ENCODE results near the gene KIAA0513. TPM values are rescaled to one million over a fixed set of nuclear protein-coding genes. Genes with fewer than 3 reads are reported as not detected.
"Not testable (repeated sequence)": the region's sequence is repeated elsewhere in the genome, so short reads cannot be mapped to it uniquely, and the experiment has no call there.

Gene KIAA0513
- total RNA-seq, 1 donor from 2014 or later = 7.4 TPM

- DNase-seq (ENCODE audit: missing footprints) = no peak
- intact Hi-C loops (cut with DNase I) = no loop called here
- ATAC-seq = no peak
These were observed 1.6 kb upstream of the KIAA0513 start for GRCh38 chr16:85025781-85026653.

GRCh38 chr16:85026703-85027102 lies 892 bp upstream of the KIAA0513 start:
- intact Hi-C loops (cut with DNase I) = no loop called here

GRCh38 chr16:85027958-85028684 lies 526 bp downstream of the KIAA0513 start:
- intact Hi-C loops (cut with DNase I) = no loop called here
- peak; percentile 9 for ATAC-seq
- no peak for DNase-seq (ENCODE audit: missing footprints)

More at GRCh38 chr16:85026703-85027102, 892 bp upstream of the KIAA0513 start:
- no peak for DNase-seq (ENCODE audit: missing footprints)
- no peak for ATAC-seq

- ATAC-seq (no peak), DNase-seq (ENCODE audit: missing footprints) (no peak)
- intact Hi-C loops (cut with DNase I) = no loop called here
These were observed 1.3 kb downstream of the KIAA0513 start for GRCh38 chr16:85028685-85029407.

GRCh38 chr16:85029408-85029784 lies 1.8 kb downstream of the KIAA0513 start:
- DNase-seq (ENCODE audit: missing footprints) (no peak), ATAC-seq (no peak)
- intact Hi-C loops (cut with DNase I) = no loop called here

- peak; percentile 18 for ATAC-seq
- DNase-seq (ENCODE audit: missing footprints) = no peak
- intact Hi-C loops (cut with DNase I) = no loop called here
These were observed 2.4 kb downstream of the KIAA0513 start for GRCh38 chr16:85029981-85030401.

- DNase-seq (ENCODE audit: missing footprints) = no peak
- no peak for ATAC-seq
- intact Hi-C loops (cut with DNase I) = no loop called here
These were observed 3.9 kb downstream of the KIAA0513 start for GRCh38 chr16:85031451-85031850.

- DNase-seq (ENCODE audit: missing footprints); ATAC-seq; intact Hi-C loops (cut with DNase I): not testable (repeated sequence)
These were observed 4.6 kb downstream of the KIAA0513 start for GRCh38 chr16:85032187-85032586.

- DNase-seq (ENCODE audit: missing footprints) (no peak), ATAC-seq (no peak)
- intact Hi-C loops (cut with DNase I) = no loop called here
These were observed 5.6 kb downstream of the KIAA0513 start for GRCh38 chr16:85033171-85033570.

GRCh38 chr16:85034591-85035433 lies 7.2 kb downstream of the KIAA0513 start:
- intact Hi-C loops (cut with DNase I) = no loop called here
- no peak for DNase-seq (ENCODE audit: missing footprints)
- no peak for ATAC-seq

GRCh38 chr16:85036236-85037049 lies 8.8 kb downstream of the KIAA0513 start:
- intact Hi-C loops (cut with DNase I) = no loop called here
- no peak for DNase-seq (ENCODE audit: missing footprints)

GRCh38 chr16:85037050-85037410 lies 9.4 kb downstream of the KIAA0513 start:
- intact Hi-C loops (cut with DNase I) = no loop called here
- ATAC-seq (no peak), DNase-seq (ENCODE audit: missing footprints) (no peak)

More at GRCh38 chr16:85036236-85037049, 8.8 kb downstream of the KIAA0513 start:
- ATAC-seq = no peak

- intact Hi-C loops (cut with DNase I) = no loop called here
- no peak for ATAC-seq
- DNase-seq (ENCODE audit: missing footprints) = no peak
These were observed 10.1 kb downstream of the KIAA0513 start for GRCh38 chr16:85037721-85038120.

GRCh38 chr16:85040685-85041084 lies 13.1 kb downstream of the KIAA0513 start:
- intact Hi-C loops (cut with DNase I) = no loop called here
- ATAC-seq = no peak
- no peak for DNase-seq (ENCODE audit: missing footprints)

GRCh38 chr16:85041219-85042166 lies 13.9 kb downstream of the KIAA0513 start:
- DNase-seq (ENCODE audit: missing footprints) = no peak
- intact Hi-C loops (cut with DNase I) = no loop called here
- ATAC-seq = no peak

- ATAC-seq = no peak
- DNase-seq (ENCODE audit: missing footprints) = no peak
- intact Hi-C loops (cut with DNase I) = no loop called here
These were observed 14.6 kb downstream of the KIAA0513 start for GRCh38 chr16:85042167-85042526.

- no peak for DNase-seq (ENCODE audit: missing footprints)
- ATAC-seq = peak; percentile 58
- intact Hi-C loops (cut with DNase I) = no loop called here
These were observed 15.0 kb downstream of the KIAA0513 start for GRCh38 chr16:85042606-85043005.
